AG09309 (cell line): ENCODE results near the gene PDE3B.

Experiments used
- DNase-seq: peaks from one replicate; pipeline ENCODE4 v3.0.0-alpha.2; 2010; ENCODE audit warnings: low read depth
- H3K4me3 ChIP-seq: 2 replicates; pipeline ENCODE4 v1.5.1; 2011; ENCODE audit warnings: mild to moderate bottlenecking, low read depth, low read length, moderate library complexity; ENCODE audit not compliant: control insufficient read depth
- CTCF ChIP-seq: IDR thresholded peaks from 2 replicates; pipeline ENCODE4 v1.5.1; 2011; ENCODE audit warnings: mild to moderate bottlenecking, low read depth, low read length, inconsistent platforms; ENCODE audit not compliant: insufficient read depth, control insufficient read depth; ENCODE audit errors: missing control alignments

PDE3B gene

GRCh38 chr11:14668731-14669301, 25.2 kb downstream of the PDE3B start:
- no peak for TF ChIP-seq CTCF
- no peak for DNase-seq
- no peak overlapping the region for H3K4me3 ChIP-seq

- TF ChIP-seq CTCF, result no peak
- no peak for DNase-seq
- no peak overlapping the region for H3K4me3 ChIP-seq
Measured at GRCh38 chr11:14669499-14669898, 25.9 kb downstream of the PDE3B start.

GRCh38 chr11:14669958-14670357, 26.4 kb downstream of the PDE3B start:
- H3K4me3 ChIP-seq, result no peak overlapping the region
- TF ChIP-seq CTCF, result no peak
- no peak for DNase-seq

- TF ChIP-seq CTCF, result no peak
- no peak for DNase-seq
- no peak overlapping the region for H3K4me3 ChIP-seq
Measured at GRCh38 chr11:14672635-14673034, 29.0 kb downstream of the PDE3B start.

GRCh38 chr11:14673421-14673820, 29.8 kb downstream of the PDE3B start:
- no peak for DNase-seq
- TF ChIP-seq CTCF, result no peak
- H3K4me3 ChIP-seq, result no peak overlapping the region

GRCh38 chr11:14673824-14674405, 30.3 kb downstream of the PDE3B start:
- no peak overlapping the region for H3K4me3 ChIP-seq
- DNase-seq, result no peak

More at GRCh38 chr11:14673824-14674405, 30.3 kb downstream of the PDE3B start:
- no peak for TF ChIP-seq CTCF
